ENCODE measurements around the gene RAB3GAP1. TPM values are rescaled to one million over a fixed set of nuclear protein-coding genes. Genes with fewer than 3 reads are reported as not detected.

RAB3GAP1 gene
- total RNA-seq, 2 experiments from 2014 or later = 40.2 to 63.6 TPM

GRCh38 chr2:135010200-135010942, 41.7 kb upstream of the RAB3GAP1 start:
- Histone ChIP-seq H3K9me3 (ENCODE audit: low read length) (no peaks in the 10 kb centered on the region), H3K4me2 (ENCODE audit: low read length) (no peak overlapping the region), H4K20me1 (ENCODE audit: insufficient read depth, low read length) (no peaks in the 10 kb centered on the region), H3K4me3 (ENCODE audit: low read depth, low read length, poor library complexity, severe bottlenecking) (no peak overlapping the region), H3K9me2 (ENCODE audit: insufficient read depth, low read length) (no peaks in the 10 kb centered on the region), H2AFZ (ENCODE audit: low read length) (no peak overlapping the region), H3K27ac (ENCODE audit: low read depth, low read length, poor library complexity, severe bottlenecking) (no peak overlapping the region), H3K4me1 (ENCODE audit: insufficient read depth, low read length, poor library complexity, severe bottlenecking) (no peaks in the 10 kb centered on the region), H3K79me2 (ENCODE audit: insufficient read depth, low read depth, low read length) (no peaks in the 10 kb centered on the region), H3K36me3 (ENCODE audit: insufficient read depth, low read length) (no peaks in the 10 kb centered on the region)
- BruUV-seq (replicated peaks) = no TSS peak
- TF ChIP-seq, protein P1, sequence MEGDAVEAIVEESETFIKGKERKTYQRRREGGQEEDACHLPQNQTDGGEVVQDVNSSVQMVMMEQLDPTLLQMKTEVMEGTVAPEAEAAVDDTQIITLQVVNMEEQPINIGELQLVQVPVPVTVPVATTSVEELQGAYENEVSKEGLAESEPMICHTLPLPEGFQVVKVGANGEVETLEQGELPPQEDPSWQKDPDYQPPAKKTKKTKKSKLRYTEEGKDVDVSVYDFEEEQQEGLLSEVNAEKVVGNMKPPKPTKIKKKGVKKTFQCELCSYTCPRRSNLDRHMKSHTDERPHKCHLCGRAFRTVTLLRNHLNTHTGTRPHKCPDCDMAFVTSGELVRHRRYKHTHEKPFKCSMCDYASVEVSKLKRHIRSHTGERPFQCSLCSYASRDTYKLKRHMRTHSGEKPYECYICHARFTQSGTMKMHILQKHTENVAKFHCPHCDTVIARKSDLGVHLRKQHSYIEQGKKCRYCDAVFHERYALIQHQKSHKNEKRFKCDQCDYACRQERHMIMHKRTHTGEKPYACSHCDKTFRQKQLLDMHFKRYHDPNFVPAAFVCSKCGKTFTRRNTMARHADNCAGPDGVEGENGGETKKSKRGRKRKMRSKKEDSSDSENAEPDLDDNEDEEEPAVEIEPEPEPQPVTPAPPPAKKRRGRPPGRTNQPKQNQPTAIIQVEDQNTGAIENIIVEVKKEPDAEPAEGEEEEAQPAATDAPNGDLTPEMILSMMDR (conservative IDR thresholded peaks at IDR 0.05; ENCODE audit: low read length) = no peak
- TF ChIP-seq EZH2phosphoT487 (IDR thresholded peaks at IDR 0.05; ENCODE audit: borderline replicate concordance, low read depth, low read length) = no peak
- DNase-seq (ENCODE audit: low spot score) = no peak
- ChIA-PET CTCF (ENCODE audit: unreplicated experiment) (no interaction called here), POLR2A (no interaction called here)
- intact Hi-C loops (cut with micrococcal nuclease; ENCODE audit: unreplicated experiment) = no loop called here

GRCh38 chr2:135011633-135012032, 40.5 kb upstream of the RAB3GAP1 start:
- DNase-seq (ENCODE audit: low spot score) = no peak
- intact Hi-C loops (cut with micrococcal nuclease; ENCODE audit: unreplicated experiment) = no loop called here
- H3K4me3 ChIP-seq (ENCODE audit: low read depth, low read length, poor library complexity, severe bottlenecking) = no peak overlapping the region
- no peak overlapping the region for H3K4me2 ChIP-seq (ENCODE audit: low read length)
- TF ChIP-seq, protein P1 (conservative IDR thresholded peaks at IDR 0.05; ENCODE audit: low read length) = no peak
- TF ChIP-seq EZH2phosphoT487 (IDR thresholded peaks at IDR 0.05; ENCODE audit: borderline replicate concordance, low read depth, low read length) = no peak
- H3K79me2 ChIP-seq (ENCODE audit: insufficient read depth, low read depth, low read length) = no peaks in the 10 kb centered on the region
- H3K4me1 ChIP-seq (ENCODE audit: insufficient read depth, low read length, poor library complexity, severe bottlenecking) = no peaks in the 10 kb centered on the region
- H2AFZ ChIP-seq (ENCODE audit: low read length) = no peak overlapping the region
- ChIA-PET CTCF (ENCODE audit: unreplicated experiment) (no interaction called here), POLR2A (interaction anchor here (0.6 kb wide), 1 partner anchor 40 kb away, joined by 3 read pairs; the partner anchor contains the start of gene RAB3GAP1)
- H3K9me3 ChIP-seq (ENCODE audit: low read length) = no peaks in the 10 kb centered on the region
- no TSS peak for BruUV-seq (replicated peaks)
- H3K36me3 ChIP-seq (ENCODE audit: insufficient read depth, low read length) = no peaks in the 10 kb centered on the region
- no peaks in the 10 kb centered on the region for H4K20me1 ChIP-seq (ENCODE audit: insufficient read depth, low read length)
- H3K27ac ChIP-seq (ENCODE audit: low read depth, low read length, poor library complexity, severe bottlenecking) = no peak overlapping the region
- no peaks in the 10 kb centered on the region for H3K9me2 ChIP-seq (ENCODE audit: insufficient read depth, low read length)

GRCh38 chr2:135021618-135022017, 30.5 kb upstream of the RAB3GAP1 start:
- H3K4me2 ChIP-seq (ENCODE audit: low read length) = no peak overlapping the region
- no peaks in the 10 kb centered on the region for H3K36me3 ChIP-seq (ENCODE audit: insufficient read depth, low read length)
- no peaks in the 10 kb centered on the region for H3K79me2 ChIP-seq (ENCODE audit: insufficient read depth, low read depth, low read length)
- no peaks in the 10 kb centered on the region for H3K4me1 ChIP-seq (ENCODE audit: insufficient read depth, low read length, poor library complexity, severe bottlenecking)
- intact Hi-C loops (cut with micrococcal nuclease; ENCODE audit: unreplicated experiment) = no loop called here
- ChIA-PET POLR2A (no interaction called here), CTCF (ENCODE audit: unreplicated experiment) (no interaction called here)
- no peaks in the 10 kb centered on the region for H3K9me3 ChIP-seq (ENCODE audit: low read length)
- no peak overlapping the region for H3K27ac ChIP-seq (ENCODE audit: low read depth, low read length, poor library complexity, severe bottlenecking)
- no TSS peak for BruUV-seq (replicated peaks)
- TF ChIP-seq, protein P1 (conservative IDR thresholded peaks at IDR 0.05; ENCODE audit: low read length) = no peak
- TF ChIP-seq EZH2phosphoT487 (IDR thresholded peaks at IDR 0.05; ENCODE audit: borderline replicate concordance, low read depth, low read length) = no peak
- no peak overlapping the region for H3K4me3 ChIP-seq (ENCODE audit: low read depth, low read length, poor library complexity, severe bottlenecking)
- H4K20me1 ChIP-seq (ENCODE audit: insufficient read depth, low read length) = no peaks in the 10 kb centered on the region
- no peak for DNase-seq (ENCODE audit: low spot score)
- no peak overlapping the region for H2AFZ ChIP-seq (ENCODE audit: low read length)
- H3K9me2 ChIP-seq (ENCODE audit: insufficient read depth, low read length) = no peaks in the 10 kb centered on the region
